Loucy (cell line): ENCODE results near the gene ADAMTS4.

Experiments
- EZH2phosphoT487 ChIP-seq: fragments of 200-600 bp; IDR thresholded peaks from 2 replicates; pipeline ENCODE4 v1.6.1; 2018; ENCODE audit warnings: antibody characterized with exemption, mild to moderate bottlenecking, moderate library complexity, borderline replicate concordance
- TF ChIP-seq, protein P1 (sequence below): fragments of 200-600 bp; sonication (generic); conservative IDR thresholded peaks from 2 replicates; pipeline ENCODE4 v1.5.1; 2014; ENCODE audit warnings: mild to moderate bottlenecking, antibody characterized with exemption, low read length

GRCh38 chr1:161223805-161224694 is 25.2 kb upstream of the ADAMTS4 start:
- TF ChIP-seq, protein P1, sequence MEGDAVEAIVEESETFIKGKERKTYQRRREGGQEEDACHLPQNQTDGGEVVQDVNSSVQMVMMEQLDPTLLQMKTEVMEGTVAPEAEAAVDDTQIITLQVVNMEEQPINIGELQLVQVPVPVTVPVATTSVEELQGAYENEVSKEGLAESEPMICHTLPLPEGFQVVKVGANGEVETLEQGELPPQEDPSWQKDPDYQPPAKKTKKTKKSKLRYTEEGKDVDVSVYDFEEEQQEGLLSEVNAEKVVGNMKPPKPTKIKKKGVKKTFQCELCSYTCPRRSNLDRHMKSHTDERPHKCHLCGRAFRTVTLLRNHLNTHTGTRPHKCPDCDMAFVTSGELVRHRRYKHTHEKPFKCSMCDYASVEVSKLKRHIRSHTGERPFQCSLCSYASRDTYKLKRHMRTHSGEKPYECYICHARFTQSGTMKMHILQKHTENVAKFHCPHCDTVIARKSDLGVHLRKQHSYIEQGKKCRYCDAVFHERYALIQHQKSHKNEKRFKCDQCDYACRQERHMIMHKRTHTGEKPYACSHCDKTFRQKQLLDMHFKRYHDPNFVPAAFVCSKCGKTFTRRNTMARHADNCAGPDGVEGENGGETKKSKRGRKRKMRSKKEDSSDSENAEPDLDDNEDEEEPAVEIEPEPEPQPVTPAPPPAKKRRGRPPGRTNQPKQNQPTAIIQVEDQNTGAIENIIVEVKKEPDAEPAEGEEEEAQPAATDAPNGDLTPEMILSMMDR, result no peak
- no peak for TF ChIP-seq EZH2phosphoT487
